HCT116 (cell line): ENCODE data around the gene MYOF. TPM values are rescaled to one million over a fixed set of nuclear protein-coding genes. Genes with fewer than 3 reads are reported as not detected.

Experiments used
- ATAC-seq: fragments of 200-7000 bp; cut with Tn5 transposase; 2 replicates; pipeline ENCODE4 v1.9.1; 2020; ENCODE audit warnings: mild to moderate bottlenecking, moderate library complexity
- BruUV-seq: library from RNA; stranded (reverse); fragments of 400-500 nt; replicated peaks from 2 replicates; lab custom pipeline; 2021; lab: Mats Ljungman, UMichigan
- CTCF ChIA-PET: fragments of 300-600 bp; sonication (Branson Sonifier 250); formaldehyde crosslinking; loops from one replicate; lab custom pipeline; 2021; ENCODE audit warnings: antibody characterized with exemption; lab: Charles Lee
- POLR2A ChIA-PET: fragments of 300-600, 350-600 bp; sonication (Branson Sonifier 250); formaldehyde crosslinking; loops from one replicate; lab custom pipeline; 2021; ENCODE audit warnings: antibody characterized with exemption; lab: Charles Lee
- RAD21 ChIA-PET, 2 experiments: fragments of 300-600 bp; sonication (Branson Sonifier 250); formaldehyde crosslinking; loops; one replicate each; lab custom pipeline; 2023; ENCODE audit warnings: low total read pairs in 2 of 2; ENCODE audit not compliant: uncharacterized antibody in 2 of 2, unreplicated experiment in 2 of 2, low non-redundant PET in 1 of 2; lab: Charles Lee
- DNase-seq: peaks from one replicate; pipeline ENCODE4 v3.0.0-alpha.2; 2010; ENCODE audit warnings: low read depth, low spot score
- H2AFZ ChIP-seq: fragments of 200-600 bp; shearing (Covaris generic), sonication (generic); 2 replicates; pipeline ENCODE4 v1.6.1; 2017; ENCODE audit warnings: low read depth, mixed run types, mixed read lengths, antibody characterized with exemption, low read length; ENCODE audit not compliant: poor library complexity, severe bottlenecking
- H3K27ac ChIP-seq: 2 replicates; pipeline ENCODE4 v1.5.1; 2012; ENCODE audit warnings: low read depth, low read length
- H3K27me3 ChIP-seq: fragments of 200-600 bp; sonication (generic); 2 replicates; pipeline ENCODE4 v1.6.1; 2016; ENCODE audit warnings: mixed run types, low read length, mixed read lengths; ENCODE audit not compliant: insufficient read depth
- H3K36me3 ChIP-seq, 2 experiments: fragments of 200-500 bp in 1 of 2; fragments of 200-600 bp in 1 of 2; sonication (Bioruptor generic) in 1 of 2; sonication (generic) in 1 of 2; 2 replicates each; pipeline versions ENCODE4 v1.5.1 to v1.6.1; 2014 to 2016; ENCODE audit warnings: low read length in 2 of 2, inconsistent platforms in 1 of 2, mixed read lengths in 1 of 2, mixed run types in 1 of 2; ENCODE audit not compliant: insufficient read depth in 2 of 2, control insufficient read depth in 1 of 2
- H3K4me1 ChIP-seq, 2 experiments: fragments of 200-600 bp in 1 of 2; sonication (generic) in 1 of 2; 2 replicates each; pipeline versions ENCODE4 v1.5.1 to v1.6.1; 2012 to 2017; ENCODE audit warnings: low read length in 2 of 2, inconsistent platforms in 1 of 2, mild to moderate bottlenecking in 1 of 2, mixed read lengths in 1 of 2, mixed run types in 1 of 2, moderate library complexity in 1 of 2; ENCODE audit not compliant: insufficient read depth in 2 of 2, control insufficient read depth in 1 of 2
- H3K4me2 ChIP-seq: fragments of 200-600 bp; sonication (generic); 2 replicates; pipeline ENCODE4 v1.6.1; 2017; ENCODE audit warnings: mixed run types, low read length, mixed read lengths
- H3K4me3 ChIP-seq, 2 experiments: fragments of 200-600 bp in 1 of 2; sonication (generic) in 1 of 2; replicated peaks in 1 of 2; 2 replicates each; pipeline ENCODE4 v1.5.1; 2011 to 2016; ENCODE audit warnings: low read length in 2 of 2, control low read depth in 1 of 2, low read depth in 1 of 2, mild to moderate bottlenecking in 1 of 2, mixed read lengths in 1 of 2, mixed run types in 1 of 2
- H3K79me2 ChIP-seq: fragments of 200-600 bp; sonication (generic); 2 replicates; pipeline ENCODE4 v1.6.1; 2017; ENCODE audit warnings: mild to moderate bottlenecking, mixed run types, low read length, moderate library complexity, mixed read lengths; ENCODE audit not compliant: insufficient read depth
- H3K9ac ChIP-seq: fragments of 200-600 bp; sonication (generic); 2 replicates; pipeline ENCODE4 v1.6.1; 2016; ENCODE audit warnings: low read length, mixed read lengths
- H3K9me2 ChIP-seq: fragments of 200-600 bp; sonication (generic), shearing (Covaris generic); 2 replicates; pipeline ENCODE4 v1.6.1; 2017; ENCODE audit warnings: mixed run types, mild to moderate bottlenecking, moderate library complexity; ENCODE audit not compliant: insufficient read depth
- H3K9me3 ChIP-seq, 2 experiments: fragments of 200-500 bp in 1 of 2; fragments of 200-600 bp in 1 of 2; sonication (Bioruptor generic) in 1 of 2; sonication (generic) in 1 of 2; 2 replicates each; pipeline ENCODE4 v1.6.1; 2014 to 2017; ENCODE audit warnings: low read length in 2 of 2, mixed read lengths in 2 of 2, inconsistent platforms in 1 of 2, low read depth in 1 of 2, mild to moderate bottlenecking in 1 of 2, mixed run types in 1 of 2, moderate library complexity in 1 of 2; ENCODE audit not compliant: control insufficient read depth in 1 of 2, insufficient read depth in 1 of 2
- H4K20me1 ChIP-seq: fragments of 200-600 bp; sonication (generic), shearing (Covaris generic); 2 replicates; pipeline ENCODE4 v1.6.1; 2017; ENCODE audit warnings: mixed run types, mild to moderate bottlenecking, moderate library complexity; ENCODE audit not compliant: insufficient read depth
- CEBPB ChIP-seq: IDR thresholded peaks from 2 replicates; pipeline ENCODE4 v1.6.1; 2012; ENCODE audit warnings: low read depth
- EZH2phosphoT487 ChIP-seq: fragments of 200-600 bp; IDR thresholded peaks from 2 replicates; pipeline ENCODE4 v1.6.1; 2018; ENCODE audit warnings: antibody characterized with exemption, borderline replicate concordance
- FOSL1 ChIP-seq: IDR thresholded peaks from 2 replicates; pipeline ENCODE4 v1.6.1; 2012; ENCODE audit warnings: low read depth
- JUND ChIP-seq: IDR thresholded peaks from 2 replicates; pipeline ENCODE4 v1.6.1; 2012
- POLR2A ChIP-seq: IDR thresholded peaks from 2 replicates; pipeline ENCODE4 v1.7.0; 2011; ENCODE audit warnings: borderline replicate concordance; ENCODE audit not compliant: insufficient read depth, insufficient read length; ENCODE audit errors: extremely low read depth
- RAD21 ChIP-seq: IDR thresholded peaks from 2 replicates; pipeline ENCODE4 v1.6.1; 2012; ENCODE audit warnings: low read depth, mild to moderate bottlenecking
- REST ChIP-seq: IDR thresholded peaks from 2 replicates; pipeline ENCODE4 v1.6.1; 2012; ENCODE audit warnings: low read depth
- SRF ChIP-seq: IDR thresholded peaks from 2 replicates; pipeline ENCODE4 v1.6.1; 2012; ENCODE audit warnings: low read depth
- TCF7L2 ChIP-seq: IDR thresholded peaks from 2 replicates; pipeline ENCODE4 v1.7.0; 2011; ENCODE audit warnings: borderline replicate concordance, inconsistent platforms; ENCODE audit not compliant: insufficient read depth, insufficient read length; ENCODE audit errors: extremely low read depth
- ZBTB33 ChIP-seq: IDR thresholded peaks from 2 replicates; pipeline ENCODE4 v1.6.1; 2011; ENCODE audit warnings: mild to moderate bottlenecking, low read length, moderate library complexity; ENCODE audit not compliant: insufficient replicate concordance; ENCODE audit errors: extremely low read depth
- intact Hi-C: fragments of 100-400 bp; cut with micrococcal nuclease; formaldehyde crosslinking; loops from 2 replicates; pipeline ENCODE4 v1.10.0; 2022
- total RNA-seq: library from RNA; stranded (reverse); gene quantifications from one replicate; pipeline ENCODE4 v1.2.1, GENCODE V29; 2021; ENCODE audit not compliant: unreplicated experiment
- TF ChIP-seq, protein P1 (sequence below): IDR thresholded peaks from 2 replicates; pipeline ENCODE4 v1.6.1; 2012

The MYOF gene
- total RNA-seq, 1 experiment from 2014 or later, result 250 TPM

GRCh38 chr10:93473161-93473560, 9.0 kb downstream of the MYOF start:
- ChIA-PET POLR2A (interaction anchor here (1.1 to 2.5 kb wide), 5 partner anchors 9 to 90 kb away, joined by 3 to 9 read pairs (median 3); partner anchors contain the start of gene MYOF), RAD21 (interaction anchor here in 1 of 2 experiments (0.8 kb wide), 1 partner anchor 12 kb away, joined by 3 read pairs; no protein-coding TSS in a partner anchor), CTCF (interaction anchor here (2.1 kb wide), 1 partner anchor 10 kb away, joined by 7 read pairs; the partner anchor contains the start of gene MYOF)
- Histone ChIP-seq H3K79me2 (peaks cover 87% of the 10 kb centered on the region), H3K9ac (peak overlapping the region; percentile 69), H2AFZ (no peak overlapping the region), H3K27me3 (no peaks in the 10 kb centered on the region), H3K9me3 (no peaks in the 10 kb centered on the region), H3K4me2 (peak overlapping the region; percentile 65), H3K4me3 (no peak overlapping the region), H4K20me1 (no peaks in the 10 kb centered on the region), H3K9me2 (no peaks in the 10 kb centered on the region), H3K27ac (peak overlapping the region; percentile 98), H3K36me3 (peaks cover 0 to 23% of the 10 kb centered on the region in 2 experiments; a peak in 1 of 4 replicates), H3K4me1 (peaks cover 86 to 99% of the 10 kb centered on the region in 2 experiments)
- TF ChIP-seq POLR2A, result no peak
- TF ChIP-seq RAD21, result no peak
- no peak for TF ChIP-seq SRF
- TF ChIP-seq TCF7L2, result no peak
- TF ChIP-seq JUND, result no peak
- no peak for TF ChIP-seq EZH2phosphoT487
- no peak for TF ChIP-seq REST
- TF ChIP-seq FOSL1, result no peak
- TF ChIP-seq, protein P1, sequence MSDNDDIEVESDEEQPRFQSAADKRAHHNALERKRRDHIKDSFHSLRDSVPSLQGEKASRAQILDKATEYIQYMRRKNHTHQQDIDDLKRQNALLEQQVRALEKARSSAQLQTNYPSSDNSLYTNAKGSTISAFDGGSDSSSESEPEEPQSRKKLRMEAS, result no peak
- TF ChIP-seq CEBPB, result no peak
- no peak for TF ChIP-seq ZBTB33
- no TSS peak for BruUV-seq
- intact Hi-C loops, result no loop called here
- DNase-seq, result no peak
- no peak for ATAC-seq
